IPS-18c (cell line): Measurements from ENCODE around the gene TIAM1.

Experiments
- H3K4me3 ChIP-seq: 2 replicates; pipeline ENCODE4 v1.7.0; 2013; ENCODE audit warnings: low read depth, mild to moderate bottlenecking, low read length, moderate library complexity; ENCODE audit not compliant: insufficient read depth
- H3K9me3 ChIP-seq: one replicate; pipeline ENCODE4 v1.6.1; 2013; ENCODE audit warnings: mild to moderate bottlenecking, low read length, moderate library complexity; ENCODE audit not compliant: control insufficient read depth, insufficient read depth

Gene TIAM1

GRCh38 chr21:31278511-31279130, 65.4 kb downstream of the TIAM1 start:
- Histone ChIP-seq H3K4me3 (no peak overlapping the region), H3K9me3 (no peaks in the 10 kb centered on the region)

DNA sequence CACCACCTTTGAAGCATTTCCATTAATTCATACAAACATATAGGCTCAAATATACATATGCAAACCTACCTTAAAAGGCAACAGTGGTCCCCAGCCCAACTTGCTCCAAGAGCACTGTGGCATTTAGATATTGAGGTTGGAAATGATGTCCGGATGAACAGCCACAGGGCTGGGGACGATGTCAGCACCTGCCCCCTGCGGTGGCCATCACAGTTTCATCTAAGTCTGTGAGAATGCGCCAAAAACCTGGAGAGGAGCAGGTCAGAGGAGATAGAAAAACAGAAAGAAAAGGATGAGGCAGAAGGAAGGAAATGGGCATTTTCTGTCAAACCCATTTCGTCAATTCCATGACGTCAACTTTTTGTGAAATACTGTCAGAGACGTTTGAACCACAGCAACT, 67.4 kb downstream of the TIAM1 start:
- H3K9me3 ChIP-seq: no peaks in the 10 kb centered on the region
- no peak overlapping the region for H3K4me3 ChIP-seq

- Histone ChIP-seq H3K4me3 (no peak overlapping the region), H3K9me3 (no peaks in the 10 kb centered on the region)
These were observed 68.2 kb downstream of the TIAM1 start for GRCh38 chr21:31275901-31276300.

- no peaks in the 10 kb centered on the region for H3K9me3 ChIP-seq
- no peak overlapping the region for H3K4me3 ChIP-seq
These were observed 70.8 kb downstream of the TIAM1 start for GRCh38 chr21:31273278-31273677.

- H3K9me3 ChIP-seq: no peaks in the 10 kb centered on the region
- H3K4me3 ChIP-seq: no peak overlapping the region
These were observed 76.0 kb downstream of the TIAM1 start for GRCh38 chr21:31268090-31268489.

DNA sequence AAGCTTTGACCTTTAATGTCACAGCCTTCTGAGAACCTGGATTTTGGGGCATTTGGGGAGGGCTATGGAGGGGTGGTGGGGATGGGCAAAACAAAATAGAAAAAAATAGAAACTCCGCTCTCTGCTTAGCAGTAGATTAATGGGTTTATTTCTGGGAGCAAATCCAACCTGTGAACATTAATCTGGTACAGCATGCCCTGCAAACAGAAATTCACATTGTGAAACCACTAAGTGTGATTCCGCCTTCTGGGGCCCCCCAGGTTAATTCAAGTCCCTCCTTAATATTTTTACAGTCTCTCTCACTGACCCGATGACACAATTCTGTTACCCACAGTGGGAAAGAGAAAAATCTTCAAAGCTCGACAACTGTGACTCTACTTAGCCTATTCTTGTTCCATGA, 76.4 kb downstream of the TIAM1 start:
- no peak overlapping the region for H3K4me3 ChIP-seq

GRCh38 chr21:31266241-31266640, 77.8 kb downstream of the TIAM1 start:
- Histone ChIP-seq H3K9me3 (no peaks in the 10 kb centered on the region), H3K4me3 (no peak overlapping the region)

More for the DNA sequence above, 76.4 kb downstream of the TIAM1 start:
- H3K9me3 ChIP-seq: no peaks in the 10 kb centered on the region

DNA sequence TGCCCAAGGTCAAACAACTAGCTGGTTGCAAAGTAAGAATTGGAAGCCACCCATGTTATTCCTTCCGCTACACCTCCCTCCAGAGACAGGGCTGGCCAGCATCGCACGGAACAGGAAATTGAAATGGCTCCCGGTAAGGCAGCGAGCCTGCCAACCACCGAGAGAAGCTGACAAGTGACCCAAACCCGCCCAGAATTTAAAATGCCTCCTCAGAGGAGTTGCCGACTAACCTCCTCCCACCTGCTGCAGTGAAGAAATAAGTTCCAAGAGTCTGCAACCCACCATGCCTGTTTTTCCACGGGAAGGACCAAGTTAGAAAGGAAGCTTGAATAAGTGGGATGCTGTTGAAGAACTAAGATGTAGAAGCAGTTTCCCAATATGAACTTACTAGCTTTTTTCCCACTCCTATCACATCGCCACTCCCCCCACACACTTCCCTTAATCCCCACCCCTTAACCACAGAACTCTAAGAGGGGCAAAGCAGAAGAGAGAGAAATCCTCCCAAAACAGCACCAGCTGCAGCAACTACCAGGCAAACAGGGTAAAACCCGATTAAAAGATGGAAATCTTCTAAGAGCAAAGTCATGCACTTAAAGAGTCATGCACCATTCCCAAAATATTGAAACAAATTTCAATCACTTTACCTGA, 78.6 kb downstream of the TIAM1 start:
- Histone ChIP-seq H3K9me3 (no peaks in the 10 kb centered on the region), H3K4me3 (no peak overlapping the region)

GRCh38 chr21:31264574-31264973, 79.5 kb downstream of the TIAM1 start:
- no peaks in the 10 kb centered on the region for H3K9me3 ChIP-seq
- no peak overlapping the region for H3K4me3 ChIP-seq

DNA sequence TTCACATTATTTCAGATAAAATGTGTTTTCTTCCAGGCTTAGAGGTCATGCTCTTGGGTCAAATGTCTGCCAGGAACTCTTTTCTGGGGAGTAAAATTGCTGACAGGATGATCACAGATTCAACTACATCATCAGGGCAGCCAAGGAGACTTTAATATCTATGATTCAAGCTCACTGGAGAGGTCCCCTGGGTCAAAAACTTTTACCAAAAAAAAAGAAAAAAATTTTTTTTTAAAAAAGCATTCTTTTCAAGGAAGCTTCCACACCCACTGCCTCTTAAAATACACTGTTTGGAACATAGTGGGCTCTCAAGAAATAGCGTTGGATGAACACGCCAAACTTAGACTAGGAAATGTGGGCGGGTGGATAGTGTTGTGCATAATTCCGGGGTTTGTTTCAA, 81.3 kb downstream of the TIAM1 start:
- H3K9me3 ChIP-seq: no peaks in the 10 kb centered on the region
- no peak overlapping the region for H3K4me3 ChIP-seq

- no peaks in the 10 kb centered on the region for H3K9me3 ChIP-seq
- no peak overlapping the region for H3K4me3 ChIP-seq
These were observed 82.3 kb downstream of the TIAM1 start for GRCh38 chr21:31261759-31262158.

DNA sequence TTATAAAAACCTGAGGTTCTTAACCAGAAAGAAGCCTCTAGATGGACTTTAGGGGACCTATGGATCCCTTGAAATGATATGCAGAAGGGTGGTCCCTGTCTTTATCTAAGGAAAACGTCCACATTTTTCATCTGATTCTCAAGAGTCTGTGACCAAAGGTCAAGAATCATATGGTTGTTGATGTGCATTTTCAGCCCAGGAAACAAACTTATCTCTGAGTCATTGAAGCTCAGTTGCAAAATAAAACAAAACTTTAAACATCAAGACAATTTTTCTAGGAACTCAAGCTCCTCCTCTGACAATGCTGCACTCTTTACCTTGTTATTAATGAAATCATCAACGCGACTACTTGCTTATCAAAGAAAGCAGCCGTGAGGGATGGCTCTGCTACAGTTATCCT, 83.3 kb downstream of the TIAM1 start:
- Histone ChIP-seq H3K9me3 (no peaks in the 10 kb centered on the region), H3K4me3 (no peak overlapping the region)

DNA sequence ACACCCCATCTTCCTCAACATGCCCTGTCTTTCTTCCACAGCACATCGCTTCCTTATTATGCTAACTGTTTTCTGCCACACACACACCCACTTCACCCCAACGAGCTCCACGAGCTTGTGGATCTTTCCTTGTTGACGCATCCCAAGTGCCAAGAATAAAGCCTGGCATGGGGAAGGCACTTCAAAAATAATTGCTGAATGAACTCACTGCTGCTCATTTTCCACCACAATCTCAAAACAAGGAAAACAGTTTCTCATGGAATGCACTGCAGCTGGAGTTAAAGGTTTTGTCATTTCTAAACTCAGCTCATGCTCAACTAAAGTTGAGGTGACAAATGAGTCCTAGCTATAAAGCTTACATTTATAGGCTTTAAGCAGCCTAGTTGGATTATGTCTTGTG, 86.0 kb downstream of the TIAM1 start:
- Histone ChIP-seq H3K4me3 (no peak overlapping the region), H3K9me3 (no peaks in the 10 kb centered on the region)

DNA sequence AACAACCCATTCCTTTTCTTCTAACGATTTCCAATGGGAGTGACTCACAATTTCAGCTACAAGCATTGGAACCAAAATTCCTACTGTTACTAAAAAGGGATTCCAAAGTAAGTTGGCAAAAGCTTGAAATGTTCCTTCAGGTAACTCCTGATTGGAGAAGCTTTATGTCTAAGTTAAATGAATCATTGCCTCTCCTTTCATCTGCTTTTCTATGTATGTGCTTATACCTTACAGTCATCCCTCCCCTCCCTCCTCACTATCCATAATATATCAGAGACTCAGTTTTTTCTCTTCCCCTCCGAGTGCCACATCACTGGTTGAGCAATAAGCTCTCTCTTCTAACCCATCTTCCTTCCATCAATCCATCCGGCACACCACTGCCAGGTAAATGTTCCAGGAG, 86.8 kb downstream of the TIAM1 start:
- H3K4me3 ChIP-seq: no peak overlapping the region

DNA sequence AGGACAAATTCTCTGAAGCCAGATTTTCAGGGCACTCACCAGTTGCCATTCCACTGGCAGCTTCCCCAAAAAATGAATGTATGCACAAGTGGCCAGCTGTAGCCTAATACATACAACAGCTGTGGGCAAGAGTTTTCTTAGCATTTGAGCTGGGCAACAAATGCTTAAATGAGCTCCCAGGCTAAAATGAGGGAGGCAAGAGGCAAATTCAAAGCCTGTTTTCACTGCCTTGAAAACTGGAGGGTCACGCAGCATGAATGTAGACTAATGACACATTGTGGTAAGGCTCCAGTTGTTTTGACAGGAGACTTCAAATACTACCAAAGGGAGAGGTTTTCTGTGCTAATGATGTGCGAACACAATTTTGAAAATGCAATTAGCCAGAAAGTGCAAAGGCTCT, 88.2 kb downstream of the TIAM1 start:
- Histone ChIP-seq H3K9me3 (no peaks in the 10 kb centered on the region), H3K4me3 (no peak overlapping the region)

More for the DNA sequence above, 86.8 kb downstream of the TIAM1 start:
- no peaks in the 10 kb centered on the region for H3K9me3 ChIP-seq

DNA sequence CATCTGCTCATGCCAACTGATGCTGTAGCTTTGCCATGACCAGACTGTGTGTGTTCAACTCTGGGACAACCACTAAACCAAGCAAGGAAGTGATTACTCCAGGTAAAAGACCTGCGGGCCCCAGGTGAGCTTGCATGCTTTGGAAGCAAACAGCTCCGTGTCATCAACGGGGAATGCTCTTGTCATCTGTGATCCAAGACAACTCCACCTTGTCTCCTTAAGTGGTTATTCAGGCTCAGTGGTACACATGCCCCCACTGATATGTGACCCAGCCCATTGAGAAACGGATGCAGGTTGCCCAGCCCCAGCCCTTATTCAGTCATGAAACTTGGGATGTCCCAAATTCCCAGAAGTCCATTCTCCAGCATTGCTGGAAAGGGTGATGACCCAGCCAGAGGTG, 89.0 kb downstream of the TIAM1 start:
- no peaks in the 10 kb centered on the region for H3K9me3 ChIP-seq

GRCh38 chr21:31254131-31254530, 89.9 kb downstream of the TIAM1 start:
- Histone ChIP-seq H3K4me3 (no peak overlapping the region), H3K9me3 (no peaks in the 10 kb centered on the region)

More for the DNA sequence above, 89.0 kb downstream of the TIAM1 start:
- H3K4me3 ChIP-seq: no peak overlapping the region

GRCh38 chr21:31253684-31254083, 90.4 kb downstream of the TIAM1 start:
- Histone ChIP-seq H3K9me3 (no peaks in the 10 kb centered on the region), H3K4me3 (no peak overlapping the region)

- Histone ChIP-seq H3K4me3 (no peak overlapping the region), H3K9me3 (no peaks in the 10 kb centered on the region)
These were observed 91.5 kb downstream of the TIAM1 start for GRCh38 chr21:31252611-31253010.
